ENCODE data around the gene KRT86. TPM values are rescaled to one million over a fixed set of nuclear protein-coding genes. Genes with fewer than 3 reads are reported as not detected.
"Not testable (repeated sequence)": the region's sequence is repeated elsewhere in the genome, so short reads cannot be mapped to it uniquely, and the experiment has no call there.

The KRT86 gene
- total and polyA plus RNA-seq, 10 donors, result 0.08 to 0.26 (median 0.13) TPM; not detected in 6

DNA sequence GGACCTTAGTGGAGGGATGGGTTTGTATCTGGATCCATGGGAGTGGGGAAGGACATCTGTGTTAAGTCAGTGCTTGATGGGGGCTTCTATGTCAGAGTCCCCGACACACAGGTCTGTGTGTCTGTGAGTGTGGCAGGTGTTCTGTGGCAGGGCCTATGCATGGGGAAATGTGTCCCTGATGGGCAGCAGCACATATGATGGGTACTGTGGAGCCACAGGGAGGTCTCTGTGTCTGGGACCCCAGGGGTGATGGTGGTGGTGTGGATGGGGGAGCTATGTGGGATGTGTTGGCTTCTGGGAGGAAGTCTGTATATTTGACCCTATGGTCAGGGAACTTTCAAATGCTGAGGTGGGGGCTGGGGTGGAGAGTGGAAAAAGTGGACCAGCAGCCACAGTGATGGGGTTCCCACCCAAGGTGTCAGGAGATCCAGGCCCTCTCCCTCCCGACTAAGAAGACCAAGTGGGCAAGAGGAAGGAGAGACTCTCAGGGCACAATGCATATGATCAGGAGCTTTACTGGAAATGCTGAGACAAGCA is 24.9 kb upstream of the KRT86 start:
- H3K27me3 ChIP-seq (replicated peaks in 1 of 7), result peaks cover 0 to 61% (median 8%) of the 10 kb centered on the region in 7 donors
- no peak overlapping the region for H3K4me3 ChIP-seq
- intact Hi-C loops (cut with DNase I; ENCODE audit: low total_unique reads), result no loop called here
- no peaks in the 10 kb centered on the region for H3K36me3 ChIP-seq
- H3K4me1 ChIP-seq, result peaks cover 0 to 11% (median 5%) of the 10 kb centered on the region in 6 donors
- no peaks in the 10 kb centered on the region for H3K9me3 ChIP-seq
- no peak for DNase-seq
- no peak overlapping the region for H3K27ac ChIP-seq
- WGBS, 5 donors, result 55 to 81% (median 78%) methylated on average over 2 of the region's 2 CpGs
- TF ChIP-seq POLR2A (IDR thresholded peaks at IDR 0.05), result no peak
- TF ChIP-seq, protein P1, sequence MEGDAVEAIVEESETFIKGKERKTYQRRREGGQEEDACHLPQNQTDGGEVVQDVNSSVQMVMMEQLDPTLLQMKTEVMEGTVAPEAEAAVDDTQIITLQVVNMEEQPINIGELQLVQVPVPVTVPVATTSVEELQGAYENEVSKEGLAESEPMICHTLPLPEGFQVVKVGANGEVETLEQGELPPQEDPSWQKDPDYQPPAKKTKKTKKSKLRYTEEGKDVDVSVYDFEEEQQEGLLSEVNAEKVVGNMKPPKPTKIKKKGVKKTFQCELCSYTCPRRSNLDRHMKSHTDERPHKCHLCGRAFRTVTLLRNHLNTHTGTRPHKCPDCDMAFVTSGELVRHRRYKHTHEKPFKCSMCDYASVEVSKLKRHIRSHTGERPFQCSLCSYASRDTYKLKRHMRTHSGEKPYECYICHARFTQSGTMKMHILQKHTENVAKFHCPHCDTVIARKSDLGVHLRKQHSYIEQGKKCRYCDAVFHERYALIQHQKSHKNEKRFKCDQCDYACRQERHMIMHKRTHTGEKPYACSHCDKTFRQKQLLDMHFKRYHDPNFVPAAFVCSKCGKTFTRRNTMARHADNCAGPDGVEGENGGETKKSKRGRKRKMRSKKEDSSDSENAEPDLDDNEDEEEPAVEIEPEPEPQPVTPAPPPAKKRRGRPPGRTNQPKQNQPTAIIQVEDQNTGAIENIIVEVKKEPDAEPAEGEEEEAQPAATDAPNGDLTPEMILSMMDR (IDR thresholded peaks at IDR 0.05 in 8 of 11, conservative IDR thresholded peaks at IDR 0.05 in 3 of 11), result no peak
- TF ChIP-seq POLR2AphosphoS5 (IDR thresholded peaks at IDR 0.05), result no peak

DNA sequence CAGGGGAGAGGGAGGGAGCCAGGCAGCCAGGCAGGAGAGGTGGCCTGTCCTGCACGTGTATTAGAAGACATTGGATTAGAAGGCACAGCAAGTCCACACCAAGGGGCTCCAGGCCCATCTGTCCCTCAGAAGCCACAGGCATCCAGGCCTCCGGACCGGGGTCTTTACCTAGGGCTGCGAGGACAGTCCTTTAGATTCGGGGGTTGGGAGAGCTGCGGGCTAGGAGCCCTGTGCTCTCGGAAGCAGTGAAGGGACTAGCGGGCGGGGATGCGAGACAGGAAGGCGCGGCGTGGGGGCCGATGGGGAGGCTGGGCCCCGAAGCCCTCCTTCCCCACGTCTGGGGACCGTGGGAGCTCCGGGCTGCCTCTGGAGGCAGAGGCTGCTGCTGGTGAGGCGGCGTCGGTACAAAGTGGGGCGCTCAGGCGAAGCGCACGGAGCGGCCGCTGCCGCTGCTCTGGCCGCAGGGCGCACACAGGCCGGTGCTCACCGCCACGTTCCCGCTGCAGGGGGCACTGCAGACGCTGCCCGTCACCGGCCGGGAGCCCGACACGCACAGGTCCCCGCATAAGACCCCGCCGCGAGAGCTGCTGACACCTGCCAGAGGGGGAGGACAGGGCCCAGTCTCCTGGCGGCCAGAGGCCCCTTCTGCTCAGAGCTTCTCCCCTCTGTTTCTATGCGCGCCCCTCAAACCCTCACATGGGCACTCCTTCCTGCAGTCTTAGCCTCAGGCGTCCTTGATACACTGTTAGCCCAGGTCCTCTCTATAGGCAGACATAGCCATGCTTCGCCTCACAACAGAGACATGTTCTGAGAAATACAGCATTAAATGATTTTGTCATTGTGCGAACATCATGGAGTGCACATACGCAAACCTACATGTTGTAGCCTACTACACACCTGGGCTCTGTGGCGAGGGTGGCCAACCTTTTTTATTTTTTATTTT is 24.1 kb upstream of the KRT86 start:
- Histone ChIP-seq H3K4me3 (no peak overlapping the region), H3K36me3 (no peaks in the 10 kb centered on the region), H3K27ac (no peak overlapping the region), H3K4me1 (peaks cover 0 to 9% (median 2%) of the 10 kb centered on the region in 6 donors), H3K9me3 (no peaks in the 10 kb centered on the region), H3K27me3 (replicated peaks in 1 of 7) (peaks cover 0 to 68% (median 8%) of the 10 kb centered on the region in 7 donors)
- intact Hi-C loops (cut with DNase I; ENCODE audit: low total_unique reads), result no loop called here
- TF ChIP-seq POLR2A (IDR thresholded peaks at IDR 0.05) (no peak), POLR2AphosphoS5 (IDR thresholded peaks at IDR 0.05) (no peak)
- TF ChIP-seq, protein P1 (IDR thresholded peaks at IDR 0.05 in 8 of 11, conservative IDR thresholded peaks at IDR 0.05 in 3 of 11), result no peak
- no peak for DNase-seq
- WGBS, 5 donors, result 32 to 58% (median 34%) methylated on average over 29 to 52 of the region's 52 CpGs

DNA sequence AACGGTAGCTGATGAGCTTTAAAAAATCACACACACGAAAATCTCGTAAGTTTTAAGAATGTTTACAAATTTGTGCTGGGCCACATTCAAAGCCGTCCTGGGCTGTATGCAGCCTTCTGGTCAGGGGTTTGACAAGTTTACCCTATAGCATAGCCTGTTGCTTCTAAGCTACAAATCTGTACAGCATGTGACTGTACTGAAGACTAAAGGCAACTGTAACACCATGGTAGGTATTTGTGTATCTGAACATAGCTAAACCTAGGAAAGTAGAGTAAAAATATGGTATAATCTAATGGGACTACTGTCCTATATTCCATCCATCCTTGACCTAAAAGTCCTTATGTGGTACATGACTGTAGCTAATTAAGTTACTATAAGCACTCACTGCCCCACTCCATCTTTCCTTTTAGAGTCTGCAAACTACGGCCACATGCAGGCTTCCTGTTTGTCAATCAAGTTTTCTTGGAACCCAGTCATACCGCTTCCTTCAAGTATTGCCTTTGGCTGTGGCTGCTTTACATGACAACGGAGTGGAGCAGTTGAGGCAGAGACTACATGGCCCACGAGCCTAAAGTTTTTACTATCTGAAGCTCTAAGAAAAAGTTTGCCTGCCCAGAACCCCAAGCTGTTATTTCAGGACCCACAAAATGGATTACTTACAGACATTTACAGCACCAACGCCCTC is 22.9 kb upstream of the KRT86 start:
- intact Hi-C loops (cut with DNase I; ENCODE audit: low total_unique reads), result no loop called here
- H3K4me3 ChIP-seq, result no peak overlapping the region
- TF ChIP-seq, protein P1 (IDR thresholded peaks at IDR 0.05 in 8 of 11, conservative IDR thresholded peaks at IDR 0.05 in 3 of 11), result no peak
- no peak for TF ChIP-seq POLR2AphosphoS5 (IDR thresholded peaks at IDR 0.05)
- TF ChIP-seq POLR2A (IDR thresholded peaks at IDR 0.05), result no peak
- H3K36me3 ChIP-seq, result no peaks in the 10 kb centered on the region
- peaks cover 0 to 79% (median 14%) of the 10 kb centered on the region in 7 donors for H3K27me3 ChIP-seq (replicated peaks in 1 of 7)
- peaks cover 0 to 9% (median 2%) of the 10 kb centered on the region in 6 donors for H3K4me1 ChIP-seq
- no peak overlapping the region for H3K27ac ChIP-seq
- no peaks in the 10 kb centered on the region for H3K9me3 ChIP-seq
- WGBS, 5 donors, result 50 to 65% (median 56%) methylated on average over 9 of the region's 9 CpGs
- no peak for DNase-seq

DNA sequence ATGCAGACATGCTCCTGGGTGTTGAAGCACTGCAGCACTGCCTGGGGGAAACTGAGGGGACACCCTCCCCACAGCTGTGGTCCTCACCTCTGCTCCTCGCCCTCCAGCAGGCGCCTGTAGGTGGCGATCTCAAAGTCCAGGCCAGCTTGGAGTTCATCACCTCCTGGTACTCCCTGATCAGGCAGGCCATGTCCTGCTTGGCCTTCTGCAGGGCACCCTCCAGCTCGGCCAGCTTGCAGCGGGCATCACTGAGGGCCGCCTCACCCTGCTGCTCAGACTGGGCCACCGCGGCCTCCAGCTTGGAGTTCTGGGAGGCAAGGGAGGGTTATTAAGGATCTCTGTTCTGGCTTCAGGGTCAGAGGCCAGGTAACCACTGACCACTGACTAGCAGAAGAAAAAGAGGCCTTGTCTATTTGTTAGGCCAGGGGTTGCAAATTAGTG is 22.2 kb upstream of the KRT86 start:
- DNase-seq; H3K4me1 ChIP-seq; H3K27ac ChIP-seq; H3K36me3 ChIP-seq; H3K4me3 ChIP-seq; H3K9me3 ChIP-seq; intact Hi-C loops (cut with DNase I; ENCODE audit: low total_unique reads): not testable (repeated sequence)
- 60 to 90% (median 87%) methylated on average over 2 to 8 of the region's 8 CpGs for WGBS, 5 donors
- H3K27me3 ChIP-seq (replicated peaks in 1 of 7), result peaks cover 0 to 86% (median 20%) of the 10 kb centered on the region in 7 donors

Data from spleen (tissue), 11 donors.